GM19238 (cell line): Measurements from ENCODE around the gene KRT33B.
"Not testable (repeated sequence)": the region's sequence is repeated elsewhere in the genome, so short reads cannot be mapped to it uniquely, and the experiment has no call there.

Experiments used
- DNase-seq: peaks from one replicate; pipeline ENCODE4 v3.0.0; 2011; ENCODE audit warnings: low spot score; ENCODE audit not compliant: insufficient read length

KRT33B gene

DNA sequence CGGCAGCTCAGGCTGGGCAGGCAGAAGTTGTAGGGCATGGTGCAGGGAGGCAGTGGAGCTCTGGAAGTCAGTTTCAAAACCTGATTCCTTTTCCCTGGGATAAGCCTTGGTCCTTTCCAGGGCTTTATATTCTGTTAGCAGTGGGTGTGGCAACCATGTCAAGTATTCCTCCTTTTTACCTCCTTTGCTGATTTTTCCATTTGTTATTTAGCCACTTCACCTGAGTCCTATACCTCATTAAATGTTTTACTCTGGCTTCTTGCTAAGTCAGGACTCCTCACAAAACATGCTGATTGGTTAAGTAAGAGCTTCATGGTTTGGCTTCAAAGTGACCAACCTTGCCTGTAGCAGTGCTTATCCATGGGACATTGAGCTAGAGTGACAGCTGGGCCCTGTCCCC, at the start of gene KRT33B:
Gene KRT33B, minus strand, starts transcription at position 101 of the 400 bp plus-strand sequence. Its CDS starts 63 bp downstream, at position 38.
- no peak for DNase-seq

DNA sequence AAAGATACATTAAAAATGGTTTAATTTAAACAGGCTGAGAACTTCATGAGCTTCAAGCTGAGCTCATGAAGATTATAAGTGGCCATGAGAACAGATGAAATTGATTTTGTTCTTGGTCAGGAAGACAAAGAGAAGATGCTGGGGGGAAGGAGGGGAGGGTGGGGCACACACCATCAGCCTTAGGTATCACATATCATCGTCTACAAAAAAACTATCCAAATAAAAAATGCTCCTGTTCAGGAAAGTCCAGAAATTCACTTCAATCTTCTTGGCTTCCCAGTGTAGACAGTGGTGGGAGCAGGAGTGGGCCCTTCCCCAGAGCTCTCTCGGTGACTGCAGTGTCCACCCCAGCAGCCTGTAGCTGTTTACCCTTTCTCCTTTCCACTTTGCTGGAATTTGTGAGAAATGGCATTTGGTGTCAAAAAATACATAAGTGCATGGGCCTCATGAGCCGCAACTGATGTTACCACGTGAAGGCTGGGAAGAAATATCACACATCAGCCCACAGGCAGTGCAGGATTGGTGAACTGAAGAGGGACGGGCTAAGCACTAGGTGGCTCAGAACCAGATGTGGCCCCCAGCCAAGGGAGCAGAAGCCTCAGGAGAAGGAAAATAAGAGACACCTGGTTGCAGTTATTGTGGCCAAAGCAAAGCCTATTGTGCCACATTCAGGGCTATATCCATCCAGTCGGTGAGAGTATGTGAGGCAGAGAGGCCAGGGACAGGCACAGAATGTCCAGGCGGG, 48.7 kb upstream of the KRT33B start:
- no peak for DNase-seq

DNA sequence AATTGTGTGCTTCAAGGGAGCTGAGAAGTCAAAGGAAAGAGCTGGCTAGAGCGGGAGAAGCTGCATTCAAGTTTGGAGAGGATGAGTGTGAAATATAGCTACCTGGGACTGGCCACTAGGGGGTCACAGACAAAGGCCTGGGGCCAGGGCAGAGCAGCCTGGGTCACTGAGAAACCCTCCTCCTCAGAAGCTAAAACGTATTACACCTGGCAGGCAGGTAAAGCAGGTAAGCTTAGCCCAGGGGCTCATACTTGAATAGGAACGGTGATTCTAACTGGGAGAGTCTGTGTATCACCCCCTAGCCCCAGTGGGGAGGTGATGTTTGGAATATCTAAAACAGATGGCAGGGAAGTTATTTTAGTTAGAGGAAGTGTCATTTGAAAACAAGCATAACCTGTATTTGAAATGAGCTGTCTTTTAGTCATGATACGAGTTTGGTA, 48.0 kb upstream of the KRT33B start:
- peak; percentile 16 for DNase-seq

DNA sequence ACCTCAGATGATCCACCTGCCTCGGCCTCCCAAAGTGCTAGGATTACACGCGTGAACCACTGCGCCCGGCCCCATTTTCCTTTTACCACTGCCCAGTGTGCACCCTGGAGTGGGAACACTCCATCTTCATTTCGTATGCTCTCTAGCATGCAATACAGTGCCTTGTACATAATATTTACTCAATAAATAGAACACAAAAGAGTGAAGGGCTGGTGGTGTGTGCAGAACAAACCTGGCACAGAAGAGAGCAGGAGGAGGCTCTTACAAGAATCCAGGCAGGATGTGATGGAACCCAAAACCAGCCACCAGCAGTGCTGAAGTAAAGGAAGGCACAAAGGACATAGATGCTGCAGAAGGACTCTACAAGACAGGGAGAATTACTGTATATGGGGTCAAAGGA, 47.5 kb upstream of the KRT33B start:
- no peak for DNase-seq

DNA sequence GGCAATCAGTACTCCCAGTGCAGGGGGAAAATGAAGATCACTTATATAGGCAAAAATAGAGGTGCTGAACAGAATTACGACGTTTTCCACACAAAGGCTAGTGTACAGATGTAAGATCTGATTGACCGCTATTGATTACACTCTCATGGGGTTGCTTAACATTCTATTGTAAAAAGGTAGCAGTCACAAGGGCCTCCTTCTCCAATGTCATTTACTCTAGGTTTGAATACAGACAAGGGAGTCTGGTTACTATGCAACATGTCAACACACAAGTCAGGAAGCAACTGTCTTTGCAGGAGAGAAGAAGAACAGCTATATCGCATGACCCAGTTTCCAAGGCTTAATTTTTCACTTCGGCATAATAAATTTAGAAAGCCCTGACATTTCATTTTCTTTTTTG, 46.9 kb upstream of the KRT33B start:
- DNase-seq, result no peak

DNA sequence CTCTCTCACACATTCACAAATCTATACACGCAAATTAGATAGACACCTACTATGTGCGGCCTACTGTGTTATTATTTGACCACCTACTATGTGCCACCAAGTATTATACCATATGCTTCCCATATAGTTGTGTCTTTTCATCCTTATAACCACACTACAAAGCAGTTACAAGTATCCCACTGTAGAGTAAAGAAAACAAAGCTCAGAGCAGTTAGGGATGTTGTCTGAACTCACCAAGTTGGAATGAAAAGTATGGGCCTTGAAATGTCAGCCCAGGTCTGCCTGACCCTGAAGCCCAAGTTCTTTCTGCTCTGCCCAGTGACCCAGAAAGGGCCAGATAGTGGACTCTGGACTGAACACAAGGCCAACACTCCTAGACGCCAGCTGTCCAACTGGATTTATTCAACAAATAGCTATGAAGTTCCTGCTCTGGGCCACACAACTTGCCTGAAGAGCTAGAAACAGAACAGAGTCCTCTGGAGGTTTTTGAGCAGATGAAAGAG, 46.3 kb upstream of the KRT33B start:
- no peak for DNase-seq

DNA sequence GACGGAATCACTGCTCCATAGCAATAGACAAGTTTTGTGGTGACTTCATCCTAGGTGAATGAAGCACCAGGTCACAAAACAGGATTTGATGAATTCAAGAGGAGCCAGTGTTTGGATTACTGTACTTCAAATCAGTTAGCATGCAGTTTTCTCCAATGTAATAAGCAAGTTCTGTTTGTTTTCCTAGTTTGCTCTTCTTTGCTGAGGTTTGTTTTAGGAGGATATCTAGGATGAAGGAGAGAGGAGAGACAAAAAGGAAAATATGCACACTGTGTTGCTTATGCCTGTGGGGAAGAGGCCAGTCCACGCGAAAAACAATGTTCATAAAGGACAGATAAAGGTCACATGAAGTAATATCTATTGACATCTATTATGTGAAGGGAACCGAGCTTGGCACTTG, 45.8 kb upstream of the KRT33B start:
- no peak for DNase-seq

DNA sequence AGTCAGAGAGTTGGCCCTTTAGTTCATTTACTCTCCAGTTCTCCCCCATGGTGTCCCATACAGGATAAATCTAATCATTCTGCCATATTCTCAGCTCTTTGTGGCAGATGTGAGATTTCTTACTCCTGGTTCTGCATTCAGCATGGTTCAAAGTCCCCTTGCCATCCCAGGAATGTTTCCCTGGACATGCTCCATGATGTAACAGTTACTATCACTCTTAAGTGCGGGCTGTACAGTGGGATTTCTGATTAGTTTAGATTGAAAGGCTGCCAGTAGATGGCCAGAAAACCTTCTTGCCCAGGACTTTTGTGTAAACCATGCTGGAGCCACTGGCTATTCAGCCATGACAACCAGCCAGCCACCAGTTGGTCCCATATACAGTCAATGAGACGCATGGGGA, 44.4 kb upstream of the KRT33B start:
- no peak for DNase-seq

DNA sequence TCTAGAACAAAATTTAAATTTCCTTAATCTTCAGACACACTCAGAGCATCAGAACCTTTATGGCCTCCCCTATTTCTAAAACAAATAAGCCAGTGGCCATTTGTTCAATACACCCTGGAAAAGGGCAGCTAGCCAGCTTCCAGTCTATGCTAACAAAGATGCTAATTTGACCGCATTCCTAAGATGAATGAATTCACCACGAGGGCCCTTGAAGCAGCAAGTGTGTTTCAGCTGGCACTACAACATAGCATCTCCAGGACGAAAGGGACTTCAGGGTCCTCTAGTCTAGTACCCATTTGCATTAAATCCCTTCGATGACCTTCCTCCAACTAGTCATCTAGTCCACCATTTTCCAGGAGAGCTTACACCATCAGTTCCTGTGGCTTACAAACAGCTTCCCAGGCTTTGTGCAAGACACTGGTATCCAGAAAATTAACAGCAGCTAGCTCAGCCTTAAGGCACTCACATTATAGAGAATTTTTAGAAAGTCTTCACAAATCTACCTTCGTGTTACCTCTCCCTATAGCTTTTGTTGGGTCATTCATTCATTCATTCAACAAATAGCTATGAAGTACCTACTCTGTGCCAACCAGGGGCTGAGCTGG, 43.8 kb upstream of the KRT33B start:
- DNase-seq, result no peak

DNA sequence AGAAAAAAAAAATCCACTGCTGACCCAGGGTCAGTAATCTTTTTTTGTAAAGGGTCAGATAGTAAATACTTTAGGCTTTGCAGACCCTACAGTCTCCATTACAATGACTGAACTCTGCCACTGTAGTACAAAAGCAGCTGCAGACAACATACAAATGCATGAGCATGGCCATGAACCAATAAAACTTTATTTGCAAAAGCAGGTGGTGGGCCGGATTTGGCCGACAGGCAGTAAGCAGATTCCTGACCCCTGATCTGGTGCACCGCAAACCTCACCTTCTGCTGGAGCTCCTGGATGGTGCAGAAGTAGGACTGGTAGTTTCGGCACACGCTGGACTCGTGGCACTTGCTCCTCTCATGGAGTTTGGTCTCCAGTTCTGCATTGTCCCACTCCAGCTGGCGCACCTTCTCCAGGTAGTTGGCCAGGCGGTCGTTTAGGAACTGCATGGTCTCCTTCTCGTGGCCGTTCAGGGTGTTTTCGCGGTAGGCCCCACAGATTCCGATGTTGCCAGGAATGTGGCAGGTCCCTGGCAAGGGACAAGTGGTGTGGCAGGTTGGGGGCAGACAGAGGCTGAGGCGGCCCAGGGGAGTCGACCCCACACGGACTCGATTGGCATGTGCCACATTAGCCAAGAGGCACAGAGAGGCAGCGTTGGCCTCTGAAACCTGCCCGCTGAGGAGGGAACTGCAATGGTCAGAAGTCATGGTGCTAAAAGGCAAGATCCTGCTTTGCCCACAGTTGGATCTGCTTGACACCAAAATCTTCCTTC, 41.6 kb upstream of the KRT33B start:
- no peak for DNase-seq

DNA sequence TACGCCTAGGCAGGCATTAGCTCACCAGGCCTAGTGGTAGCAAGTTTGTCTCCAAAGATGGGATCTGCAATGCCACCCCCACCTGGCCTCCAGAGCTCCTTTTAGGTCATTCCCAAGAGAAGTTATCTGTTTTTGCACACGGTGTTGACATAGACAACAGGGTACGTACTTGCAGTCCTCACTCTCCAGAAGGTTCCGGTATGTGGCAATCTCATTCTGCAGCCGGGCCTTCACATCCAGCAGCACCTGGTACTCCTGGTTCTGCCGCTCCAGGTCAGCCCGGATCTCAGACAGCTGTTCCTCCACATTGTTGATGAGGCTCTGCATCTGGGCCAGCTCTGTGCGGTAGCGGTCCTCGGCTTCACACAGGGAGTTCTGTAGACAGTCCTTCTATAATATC, 37.6 kb upstream of the KRT33B start:
- DNase-seq, result no peak

DNA sequence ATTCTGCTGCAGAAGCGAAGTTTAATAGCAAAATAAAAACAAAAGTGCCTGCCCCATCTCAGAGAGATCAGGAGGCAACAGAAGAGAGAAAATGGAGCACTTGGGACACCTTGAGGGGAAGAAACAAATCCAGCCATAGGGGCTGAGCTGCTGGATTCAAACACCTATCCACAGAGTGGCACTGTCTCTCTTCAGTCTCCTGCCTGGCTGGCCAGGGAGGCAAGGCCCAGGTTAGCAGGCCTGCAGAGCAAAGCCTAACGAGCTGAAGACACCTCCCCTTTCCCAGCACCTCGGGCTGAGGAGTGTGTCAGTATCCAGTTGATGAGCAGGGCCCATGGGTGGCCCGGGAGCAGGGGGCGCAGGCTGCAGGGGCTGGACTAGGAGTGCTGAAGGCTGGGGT, 36.6 kb upstream of the KRT33B start:
- no peak for DNase-seq

DNA sequence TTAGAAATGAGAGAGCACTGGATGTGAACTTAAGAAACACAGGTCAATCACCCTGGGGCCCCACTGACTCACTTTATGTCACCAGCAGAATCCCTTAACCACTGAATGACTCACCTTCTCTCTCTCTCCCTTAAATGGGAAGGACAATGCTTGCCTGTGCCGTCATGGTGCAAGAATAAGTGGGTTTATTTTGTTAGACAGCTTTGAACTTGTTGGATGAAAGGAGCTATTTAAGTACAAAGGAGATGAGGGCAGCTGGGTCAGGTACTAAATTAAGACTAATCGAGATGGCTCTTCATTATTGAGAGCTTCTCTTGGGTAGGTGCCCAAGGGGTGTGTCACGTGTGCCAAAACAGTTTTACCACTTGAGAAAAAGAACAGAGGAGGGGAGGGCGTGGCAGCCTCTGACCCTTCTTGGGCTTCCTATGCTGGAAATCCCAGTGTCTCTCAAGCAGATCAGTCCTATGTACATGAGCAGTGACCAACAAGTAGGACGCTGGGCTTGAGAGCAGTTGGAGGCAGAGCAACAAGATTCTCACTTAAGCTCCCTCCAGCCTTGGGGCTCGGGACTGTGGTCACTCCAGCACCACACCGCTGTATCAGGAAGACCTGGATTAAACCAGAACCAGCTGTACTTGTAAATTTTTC, 34.5 kb upstream of the KRT33B start:
- DNase-seq, result no peak

DNA sequence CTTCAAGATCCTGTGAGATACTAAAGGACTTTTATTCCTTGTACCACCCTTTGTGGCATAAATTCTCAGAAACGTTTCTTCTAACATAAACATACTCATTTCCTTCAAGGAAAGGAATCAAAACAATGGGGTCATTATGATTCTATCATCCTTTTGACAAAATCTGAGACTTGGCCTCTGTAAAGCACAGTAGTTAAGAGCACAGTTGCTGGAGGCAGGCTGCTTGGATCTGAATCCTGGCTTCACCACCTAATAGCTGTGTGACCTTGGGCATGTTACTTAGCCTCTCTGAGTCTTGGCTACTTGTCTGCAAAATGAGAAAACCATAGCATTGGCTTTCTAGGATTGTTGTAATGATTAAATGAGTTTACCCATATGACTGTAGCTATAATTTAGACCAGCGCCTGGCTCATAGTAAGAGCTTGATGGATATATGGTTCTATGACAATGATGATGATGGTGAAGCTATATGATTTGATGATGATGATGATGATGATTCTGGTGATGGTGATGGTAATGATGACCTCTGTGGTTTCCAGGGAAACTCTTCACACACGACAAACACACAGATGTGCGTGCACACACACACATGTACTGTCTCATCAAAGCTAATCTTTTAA, 33.9 kb upstream of the KRT33B start:
- DNase-seq, result no peak

DNA sequence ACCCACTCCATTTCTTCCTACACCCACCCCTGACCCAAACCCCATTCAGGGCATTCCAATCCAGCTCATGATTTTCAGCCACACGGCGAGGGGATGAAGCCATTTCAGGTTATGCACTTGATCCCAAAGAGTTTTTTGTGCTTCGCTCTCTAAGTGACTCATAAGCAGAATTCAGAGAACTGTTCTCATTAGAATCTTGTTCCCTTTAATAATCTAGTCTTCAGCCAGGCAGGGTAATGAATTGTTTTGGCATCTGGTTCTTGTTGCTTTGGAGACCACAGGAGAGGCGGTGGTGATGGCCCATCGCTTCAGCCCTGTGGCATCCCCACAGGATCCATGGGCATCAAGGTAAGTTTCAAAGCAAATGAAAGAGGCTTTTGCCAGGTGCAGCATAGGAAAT, 32.5 kb upstream of the KRT33B start:
- no peak for DNase-seq

DNA sequence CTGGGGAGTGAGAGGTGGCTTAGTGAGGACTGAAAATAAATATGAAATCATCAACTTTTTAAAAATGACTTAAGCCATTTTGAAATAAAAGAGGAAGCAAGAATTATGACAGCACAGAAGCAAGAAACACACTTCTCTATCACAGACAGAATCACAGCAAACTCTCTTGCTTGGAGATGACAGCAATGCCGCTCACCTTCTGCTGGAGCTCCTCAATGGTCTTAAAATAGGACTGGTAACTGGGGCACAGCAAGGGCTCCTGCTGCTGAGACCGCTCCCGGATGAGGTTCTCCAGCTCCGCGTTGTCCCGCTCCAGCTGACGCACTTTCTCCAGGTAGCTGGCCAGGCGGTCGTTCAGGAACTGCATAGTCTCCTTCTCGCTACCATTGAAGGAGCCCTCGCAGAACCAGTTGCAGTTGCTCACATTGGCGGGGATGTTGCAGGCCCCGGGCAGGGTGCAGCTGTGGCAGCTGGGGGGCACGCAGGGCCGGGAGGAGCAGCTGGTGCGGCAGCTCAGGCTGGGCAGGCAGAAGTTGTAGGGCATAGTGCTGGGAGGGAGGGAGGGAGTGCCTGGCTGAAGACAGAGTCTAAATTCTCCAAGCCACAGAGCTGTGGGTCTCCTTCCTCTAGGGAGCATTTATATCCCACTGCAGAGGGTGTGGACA, 27.5 kb upstream of the KRT33B start, which contains the start of gene KRT31:
Gene KRT31, minus strand, starts transcription at position 613 of the 665 bp plus-strand sequence. Its CDS starts 69 bp downstream, at position 544.
- DNase-seq, result no peak

DNA sequence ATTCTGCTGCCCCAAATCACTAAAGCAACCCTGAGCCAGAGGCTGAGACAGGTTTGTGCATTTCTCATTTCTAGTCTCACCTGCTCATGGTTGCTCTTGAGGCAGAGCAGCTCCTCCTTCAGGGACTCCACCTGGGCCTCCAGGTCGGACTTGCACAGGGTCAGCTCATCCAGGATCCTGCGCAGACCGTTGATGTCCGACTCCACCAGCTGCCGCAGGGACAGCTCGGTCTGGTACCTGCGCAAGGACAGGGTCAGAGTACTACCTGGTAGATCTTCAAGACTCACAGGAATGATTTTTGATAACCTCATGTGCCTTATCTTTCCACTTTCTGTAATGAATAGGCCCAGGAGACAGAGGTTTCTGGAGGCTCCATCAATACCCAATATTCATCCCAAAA, 26.7 kb upstream of the KRT33B start:
- DNase-seq, result no peak

DNA sequence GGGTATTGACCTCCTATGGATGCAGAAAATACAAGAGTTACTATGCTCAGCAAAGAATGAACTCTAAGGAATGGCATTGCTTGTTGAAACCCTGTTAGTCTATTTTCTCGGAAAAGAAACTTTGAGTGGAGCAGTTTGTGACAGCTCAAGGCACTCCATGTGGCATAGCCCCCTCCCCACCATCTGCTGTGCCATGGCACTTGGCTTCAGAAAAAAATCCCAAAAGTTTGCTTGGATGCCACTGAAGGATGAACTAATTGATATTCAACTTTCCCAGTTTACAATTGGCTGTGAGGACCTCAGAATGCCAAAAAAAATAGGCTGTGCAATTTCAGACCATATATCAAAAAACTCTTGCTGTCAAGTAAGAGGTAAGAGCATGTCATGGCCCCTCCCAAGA, 26.0 kb upstream of the KRT33B start:
- DNase-seq, result no peak

DNA sequence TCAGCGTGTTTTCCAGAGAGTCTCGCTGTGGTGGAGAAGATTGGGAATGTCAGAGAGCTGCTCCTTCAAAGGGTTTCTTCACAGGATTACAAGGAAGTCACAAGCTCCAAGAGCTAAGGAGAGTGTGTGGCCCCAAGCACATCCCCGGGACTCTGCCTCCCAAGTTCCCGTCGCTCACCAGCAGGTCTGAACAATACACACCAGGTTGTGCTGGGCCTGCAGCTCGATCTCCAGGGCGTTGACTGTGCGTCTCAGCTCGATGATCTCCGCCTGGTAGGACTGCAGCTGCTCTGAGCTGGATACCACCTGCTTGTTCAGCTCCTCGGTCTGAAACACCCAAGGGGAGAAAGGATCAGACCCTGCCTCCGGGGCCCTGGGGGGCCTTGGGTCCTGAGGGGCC, 25.4 kb upstream of the KRT33B start:
- DNase-seq, result not testable (repeated sequence)

DNA sequence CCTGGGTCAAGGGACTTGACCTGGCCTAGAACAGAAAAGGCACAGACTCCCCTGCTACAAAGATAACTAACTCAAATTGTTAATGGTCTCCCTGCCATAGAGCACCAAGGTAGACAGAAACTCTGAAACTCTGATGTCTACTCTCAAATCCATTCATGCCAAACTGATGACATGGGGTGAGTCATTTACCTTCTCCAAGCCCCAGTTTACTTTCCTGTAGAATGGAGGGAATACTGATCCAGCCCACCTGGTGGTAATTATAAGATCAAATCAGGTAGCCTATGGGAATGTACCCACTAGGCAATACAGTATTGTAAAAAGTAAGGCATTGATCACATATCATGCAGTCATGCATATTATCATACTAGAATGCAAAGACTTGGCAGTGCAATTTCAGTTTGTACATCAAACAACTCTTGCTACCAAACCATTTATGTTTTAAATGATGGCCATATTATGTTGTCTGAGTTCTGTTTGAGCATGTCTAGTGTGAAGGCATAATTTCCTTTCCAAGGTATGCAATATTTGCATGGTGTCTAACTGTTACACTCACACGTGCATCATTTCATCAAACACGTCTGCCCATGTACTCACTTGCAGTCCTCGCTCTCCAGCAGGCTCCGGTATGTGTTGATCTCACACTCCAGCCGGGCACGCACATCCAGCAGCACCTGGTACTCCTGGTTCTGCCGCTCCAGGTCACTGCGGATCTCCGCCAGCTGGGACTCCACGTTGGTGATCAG, 24.8 kb upstream of the KRT33B start:
- DNase-seq, result no peak
